Liver (tissue), 9 donors: ENCODE results near the gene TGM6. TPM values are rescaled to one million over a fixed set of nuclear protein-coding genes. Genes with fewer than 3 reads are reported as not detected.

ENCODE experiments used
- DNase-seq: peaks from one replicate; pipeline ENCODE4 v3.0.0-alpha.2; 2017; ENCODE audit warnings: low spot score
- H3K27ac ChIP-seq, 2 donors: one replicate each; pipeline ENCODE4 v1.7.0; 2013; ENCODE audit warnings: inconsistent platforms in 2 of 2, low read length in 2 of 2, control low read depth in 1 of 2, low read depth in 1 of 2, mild to moderate bottlenecking in 1 of 2
- H3K27me3 ChIP-seq, 4 donors: one replicate each; pipeline versions ENCODE4 v1.6.1 to v1.7.0; 2013; ENCODE audit warnings: low read length in 3 of 4, inconsistent platforms in 1 of 4, mild to moderate bottlenecking in 1 of 4, moderate library complexity in 1 of 4; ENCODE audit not compliant: control insufficient read depth in 4 of 4, insufficient read depth in 4 of 4
- H3K36me3 ChIP-seq, 4 donors: one replicate each; pipeline versions ENCODE4 v1.6.1 to v1.7.0; 2013; ENCODE audit warnings: low read length in 3 of 4, mild to moderate bottlenecking in 3 of 4, low read depth in 1 of 4, moderate library complexity in 1 of 4; ENCODE audit not compliant: control insufficient read depth in 4 of 4, insufficient read depth in 3 of 4
- H3K4me1 ChIP-seq, 4 donors: one replicate each; pipeline versions ENCODE4 v1.6.1 to v1.7.0; 2013; ENCODE audit warnings: low read length in 3 of 4, mild to moderate bottlenecking in 3 of 4, moderate library complexity in 1 of 4; ENCODE audit not compliant: control insufficient read depth in 4 of 4, insufficient read depth in 4 of 4
- H3K4me3 ChIP-seq, 3 donors: one replicate each; pipeline versions ENCODE4 v1.6.1 to v1.7.0; 2013; ENCODE audit warnings: low read length in 3 of 3, control low read depth in 1 of 3, low read depth in 1 of 3, mild to moderate bottlenecking in 1 of 3
- H3K9ac ChIP-seq, 2 donors: one replicate each; pipeline ENCODE4 v1.7.0; 2013; ENCODE audit warnings: low read length in 2 of 2, mild to moderate bottlenecking in 2 of 2, moderate library complexity in 2 of 2, control low read depth in 1 of 2, low read depth in 1 of 2
- H3K9me3 ChIP-seq, 4 donors: one replicate each; pipeline versions ENCODE4 v1.6.1 to v1.7.0; 2013; ENCODE audit warnings: low read length in 3 of 4; ENCODE audit not compliant: control insufficient read depth in 4 of 4
- ATF3 ChIP-seq: IDR thresholded peaks from 2 replicates; pipeline ENCODE4 v1.6.1; 2016; ENCODE audit warnings: antibody characterized with exemption
- CTCF ChIP-seq: fragments of 150-350 bp; IDR thresholded peaks from 2 replicates; pipeline ENCODE4 v1.5.1; 2017; ENCODE audit warnings: improper control_type of control experiment, low read depth, low read length; ENCODE audit not compliant: missing input control
- EGR1 ChIP-seq, 2 donors: IDR thresholded peaks; 2 replicates each; pipeline ENCODE4 v1.6.1; 2016 to 2018; ENCODE audit warnings: antibody characterized with exemption in 2 of 2, low read depth in 2 of 2
- FOXA1 ChIP-seq: IDR thresholded peaks from 2 replicates; pipeline ENCODE4 v1.6.1; 2016; ENCODE audit warnings: antibody characterized with exemption
- GABPA ChIP-seq, 2 donors: IDR thresholded peaks in 1 of 2; conservative IDR thresholded peaks in 1 of 2; 2 replicates each; pipeline ENCODE4 v1.6.1; 2016; ENCODE audit warnings: antibody characterized with exemption in 2 of 2, mild to moderate bottlenecking in 1 of 2, moderate library complexity in 1 of 2
- HNF4A ChIP-seq, 2 donors: conservative IDR thresholded peaks; 2 replicates each; pipeline ENCODE4 v1.6.1; 2016; ENCODE audit warnings: antibody characterized with exemption in 2 of 2, mild to moderate bottlenecking in 2 of 2
- HNF4G ChIP-seq: IDR thresholded peaks from 2 replicates; pipeline ENCODE4 v1.6.1; 2016; ENCODE audit warnings: antibody characterized with exemption
- JUND ChIP-seq, 2 donors: IDR thresholded peaks; 2 replicates each; pipeline ENCODE4 v1.6.1; 2016; ENCODE audit warnings: antibody characterized with exemption in 2 of 2
- MAX ChIP-seq: IDR thresholded peaks from 2 replicates; pipeline ENCODE4 v1.6.1; 2016; ENCODE audit warnings: antibody characterized with exemption
- NR2F2 ChIP-seq: IDR thresholded peaks from 2 replicates; pipeline ENCODE4 v1.6.1; 2016; ENCODE audit warnings: antibody characterized with exemption
- RAD21 ChIP-seq, 2 donors: IDR thresholded peaks; 2 replicates each; pipeline ENCODE4 v1.6.1; 2016; ENCODE audit warnings: antibody characterized with exemption in 2 of 2, mild to moderate bottlenecking in 2 of 2
- REST ChIP-seq: IDR thresholded peaks from 2 replicates; pipeline ENCODE4 v1.6.1; 2016; ENCODE audit warnings: antibody characterized with exemption, mild to moderate bottlenecking
- RXRA ChIP-seq, 2 donors: IDR thresholded peaks; 2 replicates each; pipeline ENCODE4 v1.6.1; 2017 to 2018; ENCODE audit warnings: antibody characterized with exemption in 2 of 2, mild to moderate bottlenecking in 1 of 2
- SP1 ChIP-seq: IDR thresholded peaks from 2 replicates; pipeline ENCODE4 v1.6.1; 2018; ENCODE audit warnings: antibody characterized with exemption, mild to moderate bottlenecking
- TAF1 ChIP-seq: conservative IDR thresholded peaks from 2 replicates; pipeline ENCODE4 v1.6.1; 2016; ENCODE audit warnings: antibody characterized with exemption, mild to moderate bottlenecking
- YY1 ChIP-seq: IDR thresholded peaks from 2 replicates; pipeline ENCODE4 v1.6.1; 2016; ENCODE audit warnings: antibody characterized with exemption, mild to moderate bottlenecking
- ZBTB33 ChIP-seq: IDR thresholded peaks from 2 replicates; pipeline ENCODE4 v1.6.1; 2016; ENCODE audit warnings: antibody characterized with exemption
- WGBS: extraction: QIAGEN DNeasy Blood & Tissue Kit; methylation state at CpG from one replicate; pipeline ENCODE4 v1.1.7; 2013; 5-methylcytosine and 5-hydroxymethylcytosine counted together
- polyA plus RNA-seq, 2 donors: library from polyadenylated mRNA; stranded (reverse) in 1 of 2; unstranded in 1 of 2; fragments of 200-250 nt in 1 of 2; fragments of >200 nt in 1 of 2; fragmentation: Nextera tagmentation in 1 of 2; extraction: Ambion mirVana in 1 of 2; gene quantifications; one replicate each; pipeline versions ENCODE4 v1.2.1 to v1.2.3, GENCODE V29; 2013 to 2015
- total RNA-seq, 2 donors: library from RNA; depleted of rRNA; stranded (reverse); fragments of >200 nt; gene quantifications; one replicate each; pipeline ENCODE4 v1.2.3, GENCODE V29; 2014
- donor health status: healthy.
- donor health status: healthy.
- donor health status: healthy.
- donor health status: healthy.
- donor health status: healthy.

Gene TGM6
- total and polyA plus RNA-seq, 4 donors, result not detected

DNA sequence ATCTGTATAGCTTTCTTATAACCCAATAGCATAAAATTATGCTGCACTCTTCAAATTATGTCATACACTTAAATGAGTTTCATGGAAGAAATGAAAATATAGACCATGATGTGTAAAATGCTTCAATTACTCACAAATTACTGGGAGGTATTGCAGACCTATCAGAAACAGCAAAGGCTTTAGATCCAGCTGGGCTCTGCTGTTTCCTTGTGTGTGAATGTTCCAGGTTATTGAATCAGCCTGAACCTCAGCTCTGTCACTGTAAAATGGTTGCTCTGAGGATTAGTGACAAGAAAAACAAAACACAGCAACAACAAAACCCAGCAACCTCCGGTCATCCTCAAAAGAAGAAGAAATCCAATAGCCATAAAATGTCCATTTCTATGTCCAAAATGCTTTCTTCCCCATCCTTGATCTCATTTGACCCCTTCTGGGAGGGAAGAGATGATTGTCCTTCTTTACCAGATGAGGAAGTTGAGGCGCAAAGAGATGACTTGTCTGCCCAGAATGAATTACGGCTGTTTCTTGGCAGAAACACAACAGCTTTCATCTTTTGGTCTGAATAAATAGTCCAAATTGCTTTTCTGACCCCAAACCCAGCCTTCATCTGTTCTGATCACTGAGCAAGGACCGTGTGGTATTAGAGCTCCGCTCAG, 42.2 kb upstream of the TGM6 start:
- Histone ChIP-seq H3K4me3 (no peak overlapping the region), H3K36me3 (no peaks in the 10 kb centered on the region), H3K4me1 (no peaks in the 10 kb centered on the region), H3K9me3 (no peaks in the 10 kb centered on the region), H3K27ac (no peak overlapping the region), H3K27me3 (no peaks in the 10 kb centered on the region), H3K9ac (no peak overlapping the region)
- DNase-seq, result no peak
- TF ChIP-seq MAX (no peak), HNF4A (conservative IDR thresholded peaks at IDR 0.05) (no peak), FOXA1 (no peak), RAD21 (IDR thresholded peaks at IDR 0.05) (no peak), JUND (IDR thresholded peaks at IDR 0.05) (no peak), GABPA (IDR thresholded peaks at IDR 0.05 in 1 of 2, conservative IDR thresholded peaks at IDR 0.05 in 1 of 2) (no peak)
- 81% methylated on average over 5 of the region's 5 CpGs for WGBS

GRCh38 chr20:2340136-2340535, 40.6 kb upstream of the TGM6 start:
- no peak for DNase-seq
- H3K27me3 ChIP-seq, result no peaks in the 10 kb centered on the region

More at GRCh38 chr20:2340136-2340535, 40.6 kb upstream of the TGM6 start:
- no peak overlapping the region for H3K9ac ChIP-seq
- no peak for TF ChIP-seq ZBTB33
- TF ChIP-seq RXRA (IDR thresholded peaks at IDR 0.05), result no peak
- TF ChIP-seq MAX, result no peak
- TF ChIP-seq YY1, result no peak
- no peak for TF ChIP-seq SP1
- TF ChIP-seq HNF4G, result no peak
- TF ChIP-seq JUND (IDR thresholded peaks at IDR 0.05), result no peak
- no peak for TF ChIP-seq CTCF
- TF ChIP-seq REST, result no peak
- TF ChIP-seq EGR1 (IDR thresholded peaks at IDR 0.05; ENCODE audit: low read depth in 2 of 2), result no peak
- TF ChIP-seq ATF3, result no peak
- TF ChIP-seq TAF1, result no peak
- TF ChIP-seq GABPA (IDR thresholded peaks at IDR 0.05 in 1 of 2, conservative IDR thresholded peaks at IDR 0.05 in 1 of 2), result no peak
- no peak for TF ChIP-seq NR2F2
- H3K36me3 ChIP-seq, result no peaks in the 10 kb centered on the region
- H3K4me3 ChIP-seq, result no peak overlapping the region
- no peaks in the 10 kb centered on the region for H3K9me3 ChIP-seq
- 93% methylated on average over 11 of the region's 11 CpGs for WGBS
- H3K27ac ChIP-seq, result no peak overlapping the region
- H3K4me1 ChIP-seq, result no peaks in the 10 kb centered on the region
